Activated naive CD4-positive, alpha-beta T cell treated with anti-CD3 and anti-CD28 coated beads, Interleukin-2, amount 50 U/mL, for 24 hours (primary cell): ENCODE data around the gene ELL3.

ENCODE experiments used
- H3K27ac Mint-ChIP-seq: one replicate; pipeline ENCODE4 v1.8.0; 2021; ENCODE audit warnings: mild to moderate bottlenecking, mixed read lengths
- H3K27me3 Mint-ChIP-seq: one replicate; pipeline ENCODE4 v1.8.0; 2021; ENCODE audit warnings: mixed read lengths
- H3K36me3 Mint-ChIP-seq: one replicate; pipeline ENCODE4 v1.8.0; 2021; ENCODE audit warnings: mixed read lengths
- H3K4me1 Mint-ChIP-seq: one replicate; pipeline ENCODE4 v1.8.0; 2021; ENCODE audit warnings: mixed read lengths
- H3K4me3 Mint-ChIP-seq: one replicate; pipeline ENCODE4 v1.8.0; 2021; ENCODE audit warnings: mild to moderate bottlenecking, mixed read lengths
- H3K9me3 Mint-ChIP-seq: one replicate; pipeline ENCODE4 v1.8.0; 2021; ENCODE audit warnings: mixed read lengths

The ELL3 gene

DNA sequence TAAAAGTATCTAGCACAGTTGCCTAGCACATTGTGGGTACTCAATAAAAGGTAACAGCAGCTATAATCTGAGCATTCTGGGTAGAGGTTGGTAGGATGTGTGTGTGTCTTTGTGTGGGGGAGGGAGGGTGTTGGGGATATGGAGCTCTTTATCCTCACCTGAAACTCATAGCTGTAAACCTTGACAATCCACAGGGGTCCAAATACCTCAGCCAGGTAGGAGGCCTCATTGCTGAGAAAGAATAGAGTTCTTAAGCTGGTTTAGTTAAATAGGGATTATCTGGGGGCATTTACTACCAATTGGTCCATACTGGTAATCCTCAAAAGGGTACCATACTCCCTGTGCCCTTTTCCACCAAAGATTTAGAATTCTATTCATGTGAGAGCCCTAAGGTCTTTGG lies 19.2 kb upstream of the ELL3 start:
- Mint-ChIP-seq H3K27ac (peak overlapping the region; percentile 72), H3K27me3 (no peaks in the 10 kb centered on the region), H3K36me3 (peaks cover 39% of the 10 kb centered on the region), H3K4me1 (peaks cover 73% of the 10 kb centered on the region), H3K4me3 (no peak overlapping the region), H3K9me3 (no peaks in the 10 kb centered on the region)

- no peaks in the 10 kb centered on the region for H3K9me3 Mint-ChIP-seq
- peaks cover 34% of the 10 kb centered on the region for H3K36me3 Mint-ChIP-seq
- peak overlapping the region; percentile 23 for H3K4me3 Mint-ChIP-seq
- H3K27ac Mint-ChIP-seq: peak overlapping the region; percentile 61
- H3K27me3 Mint-ChIP-seq: no peaks in the 10 kb centered on the region
- peaks cover 66% of the 10 kb centered on the region for H3K4me1 Mint-ChIP-seq
Measured at GRCh38 chr15:43795197-43795596, 18.4 kb upstream of the ELL3 start.

- Mint-ChIP-seq H3K9me3 (no peaks in the 10 kb centered on the region), H3K27me3 (no peaks in the 10 kb centered on the region), H3K4me1 (peaks cover 59% of the 10 kb centered on the region), H3K27ac (peak overlapping the region; percentile 76), H3K36me3 (peaks cover 26% of the 10 kb centered on the region), H3K4me3 (peak overlapping the region; percentile 97)
Measured at GRCh38 chr15:43794269-43795037, 17.7 kb upstream of the ELL3 start.

GRCh38 chr15:43793647-43794046 lies 16.9 kb upstream of the ELL3 start:
- Mint-ChIP-seq H3K4me1 (peaks cover 53% of the 10 kb centered on the region), H3K36me3 (peaks cover 21% of the 10 kb centered on the region)

DNA sequence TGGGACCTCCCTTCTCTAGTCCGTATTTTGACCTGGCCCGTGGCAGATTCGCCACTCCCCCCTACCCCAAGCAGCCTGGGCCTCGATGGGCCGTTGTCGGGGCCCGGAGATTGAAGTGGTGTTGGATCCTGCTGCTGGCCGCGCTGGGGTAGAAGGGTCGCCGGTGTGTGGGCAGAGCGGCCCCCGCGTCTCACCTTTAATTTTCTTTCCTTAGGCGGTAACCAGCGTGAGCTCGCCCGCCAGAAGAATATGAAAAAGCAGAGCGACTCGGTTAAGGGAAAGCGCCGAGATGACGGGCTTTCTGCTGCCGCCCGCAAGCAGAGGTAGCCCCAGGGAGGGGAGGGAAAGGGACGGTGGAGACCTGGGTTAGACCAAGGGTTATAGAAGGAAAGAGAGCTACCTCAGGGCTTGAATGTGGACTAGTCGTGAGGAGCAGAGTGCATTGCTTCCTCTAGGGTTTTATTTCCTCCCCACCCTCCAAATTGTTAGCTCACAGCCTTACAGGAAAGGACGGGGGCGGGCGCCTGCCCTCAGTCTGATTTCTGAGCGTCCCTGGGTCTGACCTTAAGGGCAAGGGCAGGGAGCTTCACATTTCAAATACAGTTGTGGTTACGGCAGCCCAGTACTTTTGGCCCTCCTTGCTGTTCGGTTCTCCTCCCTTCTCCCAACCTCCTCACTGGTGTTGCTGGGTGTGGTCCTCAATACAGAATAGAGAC lies 16.2 kb upstream of the ELL3 start:
- Mint-ChIP-seq H3K4me3 (peak overlapping the region; percentile 97), H3K36me3 (peaks cover 19% of the 10 kb centered on the region), H3K27ac (peak overlapping the region; percentile 96), H3K9me3 (no peaks in the 10 kb centered on the region), H3K4me1 (peaks cover 47% of the 10 kb centered on the region), H3K27me3 (no peaks in the 10 kb centered on the region)

More at GRCh38 chr15:43793647-43794046, 16.9 kb upstream of the ELL3 start:
- no peaks in the 10 kb centered on the region for H3K27me3 Mint-ChIP-seq
- H3K9me3 Mint-ChIP-seq: no peaks in the 10 kb centered on the region
- H3K4me3 Mint-ChIP-seq: peak overlapping the region; percentile 97
- peak overlapping the region; percentile 96 for H3K27ac Mint-ChIP-seq

GRCh38 chr15:43791993-43792760 lies 15.4 kb upstream of the ELL3 start, which contains the start of gene SERF2:
Gene SERF2, plus strand, starts transcription at chr15:43792320. Its CDS starts 57 bp downstream, at chr15:43792377.
- Mint-ChIP-seq H3K36me3 (peaks cover 19% of the 10 kb centered on the region), H3K4me3 (peak within 1 kb of the TSS; percentile 97), H3K9me3 (no peaks in the 10 kb centered on the region), H3K27ac (peak within 1 kb of the TSS; percentile 96), H3K27me3 (no peaks in the 10 kb centered on the region), H3K4me1 (peaks cover 43% of the 10 kb centered on the region)

DNA sequence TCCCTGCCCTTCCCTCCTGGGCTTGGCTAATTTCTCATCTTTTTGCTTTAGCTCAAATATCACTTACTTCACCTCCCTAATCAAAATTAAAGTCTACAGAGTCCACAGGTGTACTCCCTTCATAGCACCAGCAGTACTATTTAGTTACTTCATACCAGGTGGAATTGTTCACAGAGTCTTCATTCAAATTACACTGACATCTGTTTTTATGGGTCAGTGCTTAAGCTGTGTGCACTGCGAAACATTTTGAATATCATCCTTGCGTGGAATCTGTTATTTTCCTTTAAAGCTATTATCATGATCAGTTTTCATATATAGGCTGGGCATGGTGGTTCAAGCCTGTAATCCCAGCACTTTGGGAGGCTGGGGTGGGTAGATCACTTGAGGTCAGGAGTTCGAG lies 12.6 kb upstream of the ELL3 start:
- H3K27ac Mint-ChIP-seq: no peak overlapping the region
- no peaks in the 10 kb centered on the region for H3K27me3 Mint-ChIP-seq
- peaks cover 17% of the 10 kb centered on the region for H3K4me1 Mint-ChIP-seq
- H3K36me3 Mint-ChIP-seq: peaks cover 7% of the 10 kb centered on the region
- H3K4me3 Mint-ChIP-seq: no peak overlapping the region
- H3K9me3 Mint-ChIP-seq: no peaks in the 10 kb centered on the region

- Mint-ChIP-seq H3K27ac (peak overlapping the region; percentile 5), H3K4me1 (peaks cover 21% of the 10 kb centered on the region), H3K36me3 (no peaks in the 10 kb centered on the region), H3K27me3 (no peaks in the 10 kb centered on the region), H3K4me3 (peak overlapping the region; percentile 23), H3K9me3 (no peaks in the 10 kb centered on the region)
Measured at GRCh38 chr15:43779016-43779415, 2.2 kb upstream of the ELL3 start.

- Mint-ChIP-seq H3K27me3 (no peaks in the 10 kb centered on the region), H3K9me3 (no peaks in the 10 kb centered on the region), H3K4me3 (peak overlapping the region; percentile 90), H3K27ac (peak overlapping the region; percentile 89), H3K4me1 (peaks cover 21% of the 10 kb centered on the region), H3K36me3 (no peaks in the 10 kb centered on the region)
Measured at GRCh38 chr15:43777267-43777914, 625 bp upstream of the ELL3 start.

DNA sequence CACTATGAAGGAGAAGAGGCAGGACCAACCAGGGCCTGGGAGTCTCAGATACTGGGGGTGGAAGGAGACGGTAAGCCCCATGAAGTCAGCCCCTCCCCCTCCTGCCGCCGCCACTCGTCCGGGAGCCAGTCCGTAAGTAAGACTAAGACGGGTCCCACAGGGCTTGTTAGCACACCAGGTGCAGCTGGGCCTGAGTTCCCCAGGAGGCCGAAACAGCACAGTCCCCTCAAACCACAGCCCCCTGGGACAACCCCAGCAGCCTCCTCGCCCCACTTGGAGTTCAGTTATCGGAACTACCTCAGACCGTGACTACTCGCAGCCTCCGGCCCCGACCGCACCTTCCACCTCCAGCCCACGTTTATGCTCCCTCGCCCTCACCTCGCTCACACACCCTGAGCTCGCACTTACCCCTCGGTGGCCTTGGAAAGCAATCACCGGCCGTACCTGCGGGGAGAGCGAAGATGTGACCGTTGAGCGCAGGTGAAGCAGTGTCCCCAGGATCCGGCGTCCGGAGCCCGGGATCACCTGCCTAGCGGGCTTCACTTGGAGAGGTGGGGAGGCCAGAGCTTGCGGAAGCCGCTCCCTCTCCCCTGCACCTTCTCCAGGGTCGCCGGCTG lies 557 bp downstream of the ELL3 start:
- no peaks in the 10 kb centered on the region for H3K36me3 Mint-ChIP-seq
- no peak overlapping the region for H3K27ac Mint-ChIP-seq
- H3K4me3 Mint-ChIP-seq: peak overlapping the region; percentile 90
- H3K9me3 Mint-ChIP-seq: no peaks in the 10 kb centered on the region
- H3K4me1 Mint-ChIP-seq: peaks cover 21% of the 10 kb centered on the region
- H3K27me3 Mint-ChIP-seq: no peaks in the 10 kb centered on the region

- Mint-ChIP-seq H3K4me1 (peaks cover 20% of the 10 kb centered on the region), H3K27ac (peak overlapping the region; percentile 17), H3K9me3 (no peaks in the 10 kb centered on the region), H3K4me3 (no peak overlapping the region), H3K36me3 (peaks cover 3% of the 10 kb centered on the region), H3K27me3 (no peaks in the 10 kb centered on the region)
Measured at GRCh38 chr15:43775411-43775965, 1.3 kb downstream of the ELL3 start.

DNA sequence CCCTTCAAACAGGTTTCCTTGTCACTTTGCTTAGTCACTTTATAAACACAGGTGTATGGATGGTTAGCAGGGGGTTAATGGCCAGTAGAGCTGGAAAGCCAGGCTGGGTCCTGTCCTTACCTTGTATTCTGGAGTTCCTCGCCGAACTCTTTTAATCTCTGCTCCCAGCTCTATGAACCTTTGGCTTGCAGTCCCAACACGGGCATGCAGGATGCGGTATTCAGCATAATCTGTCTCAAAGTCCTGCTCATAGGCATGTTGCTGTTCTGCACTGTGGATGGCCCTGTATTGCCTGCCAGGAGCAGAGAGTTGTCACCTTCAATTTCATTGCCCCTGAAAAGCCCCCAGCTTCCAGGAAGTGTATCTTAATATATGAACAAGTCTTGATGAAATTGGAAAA lies 2.7 kb downstream of the ELL3 start:
- H3K27ac Mint-ChIP-seq: peak overlapping the region; percentile 23
- H3K36me3 Mint-ChIP-seq: peaks cover 12% of the 10 kb centered on the region
- peaks cover 12% of the 10 kb centered on the region for H3K4me1 Mint-ChIP-seq
- no peaks in the 10 kb centered on the region for H3K27me3 Mint-ChIP-seq
- H3K9me3 Mint-ChIP-seq: no peaks in the 10 kb centered on the region
- H3K4me3 Mint-ChIP-seq: no peak overlapping the region

DNA sequence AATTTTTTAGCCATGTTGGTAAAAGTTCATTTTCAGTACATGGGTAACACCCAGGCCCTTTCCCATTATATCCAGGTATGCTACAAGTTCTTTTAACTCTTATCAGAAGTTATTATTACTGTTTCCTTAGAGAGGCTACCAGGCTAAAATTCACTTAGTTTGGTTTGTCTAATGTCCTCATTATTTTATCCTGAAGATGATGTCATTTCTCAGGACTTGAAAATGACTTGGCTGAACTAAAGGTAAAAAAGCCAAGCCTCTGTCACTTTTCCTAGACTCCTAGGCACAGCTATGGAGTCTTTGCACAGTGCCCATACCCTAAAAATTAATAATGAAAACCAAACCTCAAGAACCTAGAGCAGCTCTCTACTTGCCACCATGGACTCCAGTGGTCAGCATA lies 4.1 kb downstream of the ELL3 start:
- no peaks in the 10 kb centered on the region for H3K9me3 Mint-ChIP-seq
- peaks cover 7% of the 10 kb centered on the region for H3K4me1 Mint-ChIP-seq
- no peak overlapping the region for H3K4me3 Mint-ChIP-seq
- no peak overlapping the region for H3K27ac Mint-ChIP-seq
- peaks cover 14% of the 10 kb centered on the region for H3K36me3 Mint-ChIP-seq
- H3K27me3 Mint-ChIP-seq: no peaks in the 10 kb centered on the region

- Mint-ChIP-seq H3K9me3 (no peaks in the 10 kb centered on the region), H3K4me1 (no peaks in the 10 kb centered on the region), H3K27me3 (no peaks in the 10 kb centered on the region), H3K27ac (no peak overlapping the region), H3K4me3 (no peak overlapping the region), H3K36me3 (peaks cover 14% of the 10 kb centered on the region)
Measured at GRCh38 chr15:43771816-43772215, 5.0 kb downstream of the ELL3 start.
